ENCODE data around the gene TMEM14C.

The TMEM14C gene

DNA sequence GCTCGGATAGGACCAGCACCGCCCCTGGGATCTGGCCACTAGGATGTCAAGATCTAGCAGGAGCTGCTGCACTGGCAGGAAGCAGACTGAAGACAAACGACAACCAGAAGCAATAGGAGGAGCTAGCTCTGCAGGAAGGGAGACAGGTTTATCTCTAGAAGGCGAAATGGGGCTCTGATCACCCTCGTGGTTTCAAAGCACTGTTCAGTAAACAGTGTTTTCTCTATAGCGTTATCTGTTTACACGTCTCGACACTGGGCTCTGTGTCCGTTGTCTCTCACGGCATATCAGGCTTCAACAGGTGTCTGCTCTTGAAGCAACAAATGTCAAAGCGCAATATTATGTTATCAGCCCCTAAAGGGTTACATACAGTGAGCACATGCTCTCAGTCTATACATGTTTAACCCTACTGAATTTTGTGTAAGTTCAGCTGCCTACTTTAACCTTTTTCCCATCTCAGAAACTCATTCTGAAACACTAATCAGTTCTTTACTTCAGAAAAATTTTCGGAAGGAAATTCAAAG, 48.6 kb downstream of the TMEM14C start:
- DNase-seq, result peak; percentile 89

DNA sequence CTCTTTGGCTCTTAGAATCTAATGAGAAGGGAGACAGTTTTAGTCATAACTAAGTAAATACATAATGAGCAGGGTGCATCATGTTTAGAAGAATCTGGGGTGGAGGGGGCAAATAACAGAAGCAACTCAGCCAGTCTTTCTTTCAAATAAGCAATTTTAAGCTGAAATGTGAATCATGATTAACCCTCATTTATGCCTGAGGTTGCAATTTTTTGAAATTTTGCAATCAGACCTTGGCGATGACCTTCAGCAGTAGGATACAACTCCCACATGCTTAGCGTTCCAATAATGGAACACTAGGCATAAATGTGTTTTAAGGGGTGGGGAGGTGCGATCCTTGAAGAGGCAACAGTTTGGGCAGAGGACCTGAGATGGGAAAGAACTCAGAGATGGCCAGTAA, 55.4 kb downstream of the TMEM14C start:
- no peak for DNase-seq

DNA sequence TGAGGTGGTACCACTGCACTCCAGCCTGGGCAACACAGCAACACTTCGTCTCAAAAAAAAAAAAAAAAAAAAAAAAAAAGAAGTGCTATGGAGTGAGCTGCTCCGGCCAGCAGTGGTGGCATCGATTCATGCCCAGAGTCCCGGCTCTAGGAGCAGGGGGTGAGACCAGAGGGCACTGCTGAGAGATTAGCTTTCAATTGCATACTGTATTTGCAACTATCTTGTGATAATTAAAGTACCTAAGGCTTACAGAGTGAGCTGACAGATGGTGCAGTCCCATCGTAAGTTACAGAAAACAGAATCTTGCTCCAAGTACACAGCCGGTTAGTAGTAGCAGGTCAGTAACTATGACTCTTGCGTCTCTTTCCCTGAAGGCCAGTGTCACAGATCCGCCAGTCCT, 56.2 kb downstream of the TMEM14C start:
- DNase-seq, result no peak
